Retinal pigment epithelial cell (primary cell): ENCODE measurements around the gene ZNF107.
"Not testable (repeated sequence)": the region's sequence is repeated elsewhere in the genome, so short reads cannot be mapped to it uniquely, and the experiment has no call there.

Source experiments
- DNase-seq: peaks from one replicate; pipeline ENCODE4 v3.0.0-alpha.2; 2010; ENCODE audit warnings: low read depth
- H3K4me3 ChIP-seq: 2 replicates; pipeline ENCODE4 v1.5.1; 2011; ENCODE audit warnings: mild to moderate bottlenecking, low read length, control low read depth, moderate library complexity
- CTCF ChIP-seq: conservative IDR thresholded peaks from 2 replicates; pipeline ENCODE4 v1.5.1; 2011; ENCODE audit warnings: low read depth, low read length, control low read depth, inconsistent platforms

The ZNF107 gene

GRCh38 chr7:64686493-64687184 lies 20.7 kb downstream of the ZNF107 start:
- no peak for TF ChIP-seq CTCF
- H3K4me3 ChIP-seq = no peak overlapping the region
- no peak for DNase-seq

- H3K4me3 ChIP-seq = no peak overlapping the region
- no peak for TF ChIP-seq CTCF
- DNase-seq = no peak
Measured at GRCh38 chr7:64687249-64687648, 21.3 kb downstream of the ZNF107 start.

GRCh38 chr7:64688988-64689387 lies 23.1 kb downstream of the ZNF107 start:
- TF ChIP-seq CTCF = no peak

GRCh38 chr7:64691831-64692230 lies 25.9 kb downstream of the ZNF107 start:
- TF ChIP-seq CTCF = no peak
- H3K4me3 ChIP-seq = no peak overlapping the region
- no peak for DNase-seq

More at GRCh38 chr7:64688988-64689387, 23.1 kb downstream of the ZNF107 start:
- H3K4me3 ChIP-seq = no peak overlapping the region
- DNase-seq = no peak

GRCh38 chr7:64697863-64698262 lies 31.9 kb downstream of the ZNF107 start:
- H3K4me3 ChIP-seq, DNase-seq: not testable (repeated sequence)

- no peak for DNase-seq
- TF ChIP-seq CTCF = no peak
- H3K4me3 ChIP-seq = no peak overlapping the region
Measured at GRCh38 chr7:64706625-64707292, 40.8 kb downstream of the ZNF107 start.

- DNase-seq = not testable (repeated sequence)
Measured at GRCh38 chr7:64717896-64718295, 52.0 kb downstream of the ZNF107 start.

GRCh38 chr7:64729089-64729848 lies 63.3 kb downstream of the ZNF107 start:
- DNase-seq = no peak
- TF ChIP-seq CTCF = no peak
- no peak overlapping the region for H3K4me3 ChIP-seq

More at GRCh38 chr7:64717896-64718295, 52.0 kb downstream of the ZNF107 start:
- not testable (repeated sequence) for H3K4me3 ChIP-seq
